ENCODE data around the gene PRSS1.
"Not testable (repeated sequence)": the region's sequence is repeated elsewhere in the genome, so short reads cannot be mapped to it uniquely, and the experiment has no call there.

The PRSS1 gene

GRCh38 chr7:142749218-142749993 is at the start of gene PRSS1:
Gene PRSS1 (plus strand): TSS chr7:142749472. CDS start chr7:142749485, 13 bp downstream.
- no peak for DNase-seq

DNA sequence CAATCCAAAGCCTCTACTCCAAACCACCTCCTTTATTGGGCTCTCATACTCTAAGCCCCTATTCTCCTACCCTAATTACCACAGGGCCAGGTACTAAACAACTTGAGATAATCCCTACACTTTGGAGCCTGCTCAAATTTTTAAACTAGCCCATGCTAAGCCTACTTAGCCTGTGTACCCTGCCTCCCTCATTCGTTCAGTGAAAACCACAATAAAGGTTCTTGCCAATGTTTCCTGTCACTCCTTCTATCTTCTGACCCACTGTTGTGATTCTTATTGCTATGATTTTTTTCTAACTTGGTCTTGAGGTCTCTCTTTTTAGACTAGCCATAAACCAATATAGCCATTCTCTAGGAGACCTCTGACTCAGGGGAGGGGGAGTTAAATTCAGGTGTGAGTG is 48.3 kb upstream of the PRSS1 start:
- not testable (repeated sequence) for DNase-seq

DNA sequence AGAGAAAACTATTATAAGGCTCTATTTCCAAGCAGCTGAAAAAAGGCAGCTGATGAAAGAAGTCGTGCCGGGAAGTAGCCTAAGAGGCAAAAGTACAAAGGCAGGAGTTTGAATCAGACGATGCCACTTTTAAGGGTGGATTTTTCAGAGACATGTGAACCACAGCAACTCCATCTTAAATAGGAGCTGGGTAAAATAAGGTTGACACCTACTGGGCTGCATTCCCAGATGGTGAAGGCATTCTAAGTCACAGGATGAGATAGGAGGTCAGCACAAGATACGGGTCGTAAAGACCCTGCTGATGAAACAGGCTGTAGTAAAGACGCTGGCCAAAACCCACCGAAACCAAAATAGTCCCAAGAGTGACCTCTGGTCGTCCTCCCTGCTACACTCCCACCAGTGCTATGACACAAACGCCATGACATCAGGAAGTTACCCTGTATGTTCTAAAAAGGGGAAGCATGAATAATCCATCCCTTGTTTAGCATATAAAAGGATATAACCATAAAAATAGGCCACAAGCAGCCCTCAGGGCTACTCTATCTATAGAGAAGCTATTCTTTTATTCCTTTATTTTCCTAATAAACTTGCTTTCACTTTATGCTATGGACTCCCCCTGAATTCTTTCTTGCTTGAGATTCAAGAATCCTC is 45.5 kb upstream of the PRSS1 start:
- no peak for DNase-seq

- DNase-seq, result not testable (repeated sequence)
These were observed 40.5 kb upstream of the PRSS1 start for GRCh38 chr7:142708726-142709125.

GRCh38 chr7:142709921-142710320 is 39.4 kb upstream of the PRSS1 start:
- no peak for DNase-seq

GRCh38 chr7:142711196-142711595 is 38.1 kb upstream of the PRSS1 start:
- no peak for DNase-seq

DNA sequence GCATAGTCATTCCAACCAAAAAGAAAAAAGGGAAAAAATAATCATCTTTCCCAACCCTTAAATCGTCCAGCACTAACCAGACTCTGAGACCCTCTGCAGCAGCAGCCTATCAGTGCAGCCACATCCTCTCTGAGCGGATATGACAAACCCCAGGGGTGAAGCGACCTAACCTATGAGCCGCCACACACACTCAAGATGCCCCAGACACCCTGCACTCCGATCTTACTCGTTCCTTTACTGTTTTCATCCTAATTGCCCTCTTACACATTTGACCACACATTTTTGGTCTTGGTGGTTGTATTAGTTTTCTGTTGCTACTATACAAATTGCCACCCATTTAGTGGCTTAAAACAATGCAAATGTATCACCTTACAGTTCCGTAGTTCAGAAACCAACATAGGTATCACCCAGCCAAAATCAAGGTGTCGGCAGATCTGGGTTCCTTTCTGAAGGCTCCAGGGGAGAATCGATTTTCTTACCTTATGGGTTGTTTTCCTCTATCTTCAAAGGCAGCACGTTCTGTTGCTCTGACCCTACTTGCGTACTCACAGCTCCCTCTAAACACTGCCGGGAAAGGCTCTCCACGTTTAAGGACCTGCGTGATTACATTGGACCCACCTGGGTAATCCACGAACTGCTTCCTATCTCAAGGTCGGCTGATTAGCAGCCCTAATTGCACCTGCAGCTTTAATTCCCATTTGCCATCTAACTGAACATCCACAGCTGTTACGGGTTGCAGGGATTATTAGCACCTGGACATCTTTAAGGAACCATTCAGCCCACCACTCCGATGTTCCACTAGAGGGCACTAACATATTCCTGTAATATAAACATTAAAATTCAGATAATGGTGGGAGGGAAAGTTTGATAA is 37.3 kb upstream of the PRSS1 start:
- peak in 1 of 2 experiments; percentile 3 for DNase-seq

DNA sequence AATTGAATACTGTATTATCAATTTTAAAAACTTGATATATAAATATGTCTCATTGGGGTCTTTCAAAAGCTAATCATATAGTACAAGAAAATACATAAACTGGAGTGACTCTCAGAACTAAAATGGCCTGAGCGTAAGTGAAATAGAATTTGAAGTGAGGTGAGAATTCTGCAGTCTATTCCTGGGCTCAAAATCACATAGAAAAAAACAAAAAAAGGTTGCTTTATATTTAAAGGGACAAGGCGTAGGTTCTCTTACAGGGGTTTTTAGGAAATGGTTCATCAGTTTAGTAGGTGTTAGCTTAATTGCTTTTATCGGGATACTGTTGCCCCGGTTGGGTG is 36.7 kb upstream of the PRSS1 start:
- no peak for DNase-seq

DNA sequence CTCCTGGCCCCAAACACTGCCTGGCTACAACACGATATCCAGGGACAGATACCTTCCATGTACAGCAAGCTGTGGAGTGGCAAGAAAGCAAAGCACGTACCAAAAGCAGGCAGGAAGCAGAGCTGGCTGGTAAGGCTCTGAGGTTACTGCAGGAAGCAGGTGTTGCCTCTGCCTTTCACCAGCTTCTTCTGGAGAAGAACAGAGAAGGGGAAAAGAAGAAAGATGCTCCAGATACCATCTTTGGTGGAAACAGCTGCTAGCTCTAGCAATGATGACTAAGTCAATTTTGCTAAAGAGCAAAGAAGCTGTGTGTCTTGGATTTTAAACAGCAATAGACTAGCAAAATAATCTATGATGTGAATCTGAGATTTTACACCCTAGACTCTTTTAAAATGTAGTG is 34.9 kb upstream of the PRSS1 start:
- peak; percentile 10 to 16 for DNase-seq

GRCh38 chr7:142716596-142716995 is 32.7 kb upstream of the PRSS1 start:
- no peak for DNase-seq

DNA sequence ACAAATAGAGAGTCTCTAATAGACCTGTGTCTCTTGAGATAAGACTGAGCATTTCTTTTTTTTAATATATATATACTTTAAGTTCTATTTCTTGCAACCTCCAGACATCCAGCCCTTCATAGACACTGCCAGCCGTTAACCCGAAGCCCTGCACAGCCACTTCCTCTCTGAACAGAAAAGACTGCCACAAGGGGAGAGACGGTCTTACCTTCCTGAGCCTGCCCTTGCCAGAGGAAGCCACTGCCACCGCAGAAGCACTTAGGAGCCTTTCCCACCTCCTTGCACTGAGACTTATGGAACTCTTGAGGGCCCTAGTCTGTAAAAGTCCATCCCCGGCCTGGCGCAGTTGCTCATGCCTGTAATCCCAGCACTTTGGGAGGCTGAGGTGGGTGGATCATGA is 31.8 kb upstream of the PRSS1 start:
- no peak for DNase-seq

- DNase-seq, result no peak
These were observed 31.0 kb upstream of the PRSS1 start for GRCh38 chr7:142718313-142718712.

DNA sequence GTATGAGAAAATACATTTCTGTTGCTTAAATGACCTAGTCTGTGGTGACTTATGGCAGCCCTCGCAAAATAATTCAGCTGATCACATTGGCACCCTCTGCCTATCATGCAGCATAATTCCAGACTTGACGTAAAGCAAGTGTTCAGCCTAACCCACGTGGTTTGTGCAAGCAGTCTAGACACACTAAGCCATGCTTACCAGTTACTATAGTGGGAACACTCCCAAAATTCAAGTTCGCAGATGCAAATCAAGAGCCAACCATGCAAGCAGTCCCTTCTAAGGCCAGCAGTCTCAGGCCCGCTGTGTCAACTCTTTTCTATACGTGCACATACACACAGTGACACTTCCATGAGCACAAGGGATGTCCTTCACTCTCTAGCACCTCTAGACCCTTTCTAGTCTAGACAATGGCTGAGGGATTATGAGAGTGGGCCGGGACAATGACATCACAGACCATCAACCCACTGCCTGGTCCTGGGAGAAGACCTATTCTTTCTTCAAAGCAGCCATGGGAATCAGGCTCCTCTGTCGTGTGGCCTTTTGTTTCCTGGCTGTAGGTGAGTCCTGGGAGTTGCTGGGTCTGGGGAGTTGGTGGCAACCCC is 29.0 kb upstream of the PRSS1 start:
- DNase-seq, result no peak

DNA sequence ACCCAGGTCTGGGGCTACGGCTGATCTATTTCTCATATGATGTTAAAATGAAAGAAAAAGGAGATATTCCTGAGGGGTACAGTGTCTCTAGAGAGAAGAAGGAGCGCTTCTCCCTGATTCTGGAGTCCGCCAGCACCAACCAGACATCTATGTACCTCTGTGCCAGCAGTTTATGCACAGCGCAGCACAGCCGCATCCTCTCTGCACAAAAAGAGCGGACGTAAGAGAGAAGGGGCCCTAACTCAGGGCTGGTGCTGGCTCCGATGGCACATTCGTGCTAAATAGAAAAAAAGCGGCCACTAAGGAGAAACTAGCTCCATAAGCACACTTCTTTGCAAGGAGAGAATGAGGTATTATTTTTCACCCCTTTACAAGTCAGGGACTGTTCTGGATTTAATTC is 28.3 kb upstream of the PRSS1 start:
- DNase-seq, result no peak

DNA sequence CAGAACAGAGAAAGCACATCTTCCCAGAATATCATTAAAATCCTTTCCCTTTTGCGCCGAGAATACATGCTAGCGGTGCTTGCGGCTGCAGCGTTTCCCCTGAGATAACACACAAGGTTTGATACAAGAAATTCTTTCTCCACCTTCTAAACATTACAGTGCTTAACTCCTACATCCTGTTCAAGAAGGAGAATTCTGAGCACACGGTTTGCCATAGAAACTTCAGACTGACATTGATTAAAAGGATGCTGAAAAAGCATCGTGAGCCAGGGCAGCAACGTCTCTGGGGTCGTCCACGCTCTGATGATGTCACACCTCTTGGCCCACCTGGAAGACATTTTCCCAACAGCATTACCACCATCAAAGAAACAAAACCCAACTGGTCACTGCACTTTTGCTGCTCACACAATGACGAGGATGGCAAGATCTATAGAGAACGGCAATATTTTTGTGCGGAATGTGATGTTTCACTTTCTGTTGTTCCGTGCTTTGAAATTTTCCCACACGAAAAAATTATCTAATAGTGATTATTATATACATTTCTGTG is 27.0 kb upstream of the PRSS1 start:
- no peak for DNase-seq

- no peak for DNase-seq
These were observed 16.0 kb upstream of the PRSS1 start for GRCh38 chr7:142733271-142733670.

GRCh38 chr7:142739923-142740492 is 9.3 kb upstream of the PRSS1 start:
- no peak for DNase-seq

DNA sequence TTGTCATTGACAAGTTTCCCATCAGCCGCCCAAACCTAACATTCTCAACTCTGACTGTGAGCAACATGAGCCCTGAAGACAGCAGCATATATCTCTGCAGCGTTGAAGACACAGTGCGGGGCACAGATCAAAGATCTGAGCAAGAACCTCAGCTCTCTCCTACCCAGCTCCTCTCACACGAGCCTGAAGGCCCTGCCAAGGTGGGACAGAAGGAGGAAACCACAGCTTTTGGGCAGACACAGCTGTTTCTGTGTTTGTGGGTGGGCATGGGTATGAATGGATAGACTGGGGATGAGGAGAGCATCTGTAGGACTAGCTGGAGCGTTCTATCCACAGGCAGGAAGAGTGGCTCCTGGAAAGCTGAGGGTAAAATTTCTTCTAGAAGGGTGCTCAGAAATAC is 8.5 kb upstream of the PRSS1 start:
- DNase-seq, result no peak

GRCh38 chr7:142741932-142742331 is 7.3 kb upstream of the PRSS1 start:
- not testable (repeated sequence) for DNase-seq

DNA sequence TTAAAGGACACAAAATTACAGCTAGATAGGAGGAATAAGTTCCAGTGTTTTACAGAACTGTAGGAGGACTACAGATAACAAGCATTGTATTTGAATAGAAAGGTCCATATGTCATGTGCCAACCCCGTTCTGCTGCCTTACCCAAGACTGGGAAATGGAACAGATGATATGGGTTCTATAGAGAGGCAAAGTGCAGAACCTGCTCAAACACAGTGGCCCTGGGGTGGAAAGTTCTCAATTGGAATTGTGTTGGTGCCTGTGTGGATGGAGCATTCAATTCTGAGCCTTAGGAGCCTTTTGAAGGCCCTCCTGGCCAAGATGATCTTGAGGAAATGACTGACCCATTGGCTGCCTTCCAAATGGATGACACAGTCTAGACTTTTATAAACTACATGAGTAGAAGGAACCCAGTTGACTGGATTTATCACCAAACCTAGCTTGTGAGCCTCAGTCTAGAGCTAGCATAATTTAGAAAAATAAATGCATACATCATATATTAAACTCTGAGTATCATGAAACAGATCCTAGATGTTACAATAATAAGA is 4.1 kb upstream of the PRSS1 start:
- no peak for DNase-seq

- DNase-seq, result no peak
These were observed 3.5 kb upstream of the PRSS1 start for GRCh38 chr7:142745745-142746144.

DNA sequence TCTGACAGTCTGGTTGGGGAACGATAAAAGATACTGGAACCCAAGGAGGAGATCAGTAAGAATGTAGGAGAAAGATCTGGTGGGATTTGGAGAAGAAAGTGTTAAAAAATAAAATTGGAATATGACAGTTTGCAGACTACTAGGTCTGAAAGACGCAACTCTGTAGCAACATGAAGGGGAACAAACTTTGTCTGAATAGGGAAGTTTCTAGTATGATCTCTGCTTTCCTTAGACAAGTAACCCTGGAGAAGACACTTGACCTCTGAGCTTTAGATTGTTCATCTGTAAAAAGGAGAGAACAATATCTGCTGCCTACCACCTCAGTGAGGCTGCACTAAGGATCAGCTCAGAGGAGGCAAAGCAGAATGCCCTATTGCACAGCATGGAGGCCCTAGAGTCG is 3.0 kb upstream of the PRSS1 start:
- DNase-seq, result no peak

Measured in activated CD4-positive, alpha-beta T cell treated with anti-CD3 and anti-CD28 coated beads, Interleukin-2, amount 50 U/mL, for 4 hours (primary cell).